GM23338 (cell line): Measurements from ENCODE around the gene ASAP2. TPM values are rescaled to one million over a fixed set of nuclear protein-coding genes. Genes with fewer than 3 reads are reported as not detected.

Source experiments
- ATAC-seq: fragments of 200-7000 bp; cut with Tn5 transposase; 3 replicates; pipeline ENCODE4 v1.9.1; 2020
- DNase-seq: peaks from one replicate; pipeline ENCODE4 v3.0.0-alpha.2; 2015; ENCODE audit warnings: low spot score
- H2AFZ ChIP-seq: fragments of 200-600 bp; sonication (generic); 2 replicates; pipeline ENCODE4 v1.8.0; 2016; ENCODE audit warnings: antibody characterized with exemption, mild to moderate bottlenecking, moderate library complexity
- H3F3A ChIP-seq: fragments of 200-600 bp; sonication (generic); replicated peaks from 2 replicates; pipeline ENCODE4 v1.8.0; 2017; ENCODE audit warnings: antibody characterized with exemption, mixed run types, low read depth
- H3K27ac ChIP-seq: fragments of 200-600 bp; sonication (generic); 2 replicates; pipeline ENCODE4 v1.6.1; 2016; ENCODE audit warnings: low read depth
- H3K27me3 ChIP-seq: fragments of 200-600 bp; sonication (generic); 2 replicates; pipeline ENCODE4 v1.8.0; 2016; ENCODE audit warnings: mild to moderate bottlenecking, mixed run types, moderate library complexity; ENCODE audit not compliant: insufficient read depth
- H3K36me3 ChIP-seq: fragments of 200-600 bp; sonication (generic); 2 replicates; pipeline ENCODE4 v1.8.0; 2016; ENCODE audit warnings: mild to moderate bottlenecking; ENCODE audit not compliant: insufficient read depth
- H3K4me1 ChIP-seq: fragments of 200-600 bp; sonication (generic); 2 replicates; pipeline ENCODE4 v1.8.0; 2016; ENCODE audit warnings: mild to moderate bottlenecking, moderate library complexity; ENCODE audit not compliant: insufficient read depth
- H3K4me2 ChIP-seq: fragments of 200-600 bp; sonication (generic); 2 replicates; pipeline ENCODE4 v1.7.1; 2017; ENCODE audit warnings: mixed run types
- H3K4me3 ChIP-seq: fragments of 200-600 bp; sonication (generic); 2 replicates; pipeline ENCODE4 v1.6.1; 2016; ENCODE audit warnings: mixed run types
- H3K79me2 ChIP-seq: fragments of 200-600 bp; sonication (generic); replicated peaks from 2 replicates; pipeline ENCODE4 v1.8.0; 2017; ENCODE audit warnings: mild to moderate bottlenecking; ENCODE audit not compliant: insufficient read depth
- H3K9me2 ChIP-seq: fragments of 200-600 bp; sonication (generic); 2 replicates; pipeline ENCODE4 v1.8.0; 2017; ENCODE audit not compliant: insufficient read depth
- H4K20me1 ChIP-seq: fragments of 200-600 bp; sonication (generic); replicated peaks from 2 replicates; pipeline ENCODE4 v1.8.0; 2017; ENCODE audit warnings: mild to moderate bottlenecking; ENCODE audit not compliant: insufficient read depth
- H3K27ac Mint-ChIP-seq: 2 replicates; pipeline ENCODE4 v1.8.0; 2020; ENCODE audit warnings: inconsistent platforms, mild to moderate bottlenecking, moderate library complexity, mixed read lengths
- H3K27me3 Mint-ChIP-seq: 3 replicates; pipeline ENCODE4 v1.8.0; 2022; ENCODE audit warnings: low read depth, mild to moderate bottlenecking, moderate library complexity, mixed read lengths, inconsistent platforms; ENCODE audit not compliant: insufficient read depth, poor library complexity
- H3K36me3 Mint-ChIP-seq: 3 replicates; pipeline ENCODE4 v1.8.0; 2021; ENCODE audit warnings: low read depth, mild to moderate bottlenecking, inconsistent platforms, moderate library complexity, mixed read lengths
- H3K4me1 Mint-ChIP-seq: 3 replicates; pipeline ENCODE4 v1.8.0; 2020; ENCODE audit warnings: mild to moderate bottlenecking, inconsistent platforms, mixed read lengths
- H3K4me3 Mint-ChIP-seq: 3 replicates; pipeline ENCODE4 v1.8.0; 2021; ENCODE audit warnings: moderate library complexity, mild to moderate bottlenecking, inconsistent platforms, mixed read lengths
- H3K9me3 Mint-ChIP-seq: 3 replicates; pipeline ENCODE4 v1.8.0; 2020; ENCODE audit warnings: moderate library complexity, mild to moderate bottlenecking, inconsistent platforms, mixed read lengths
- CREB1 ChIP-seq: fragments of 250-450 bp; sonication (Bioruptor Pico); IDR thresholded peaks from 2 replicates; pipeline ENCODE4 v1.5.0; 2020; ENCODE audit warnings: low read depth, mild to moderate bottlenecking, moderate library complexity
- CTCF ChIP-seq, 2 experiments: fragments of 200-600 bp in 1 of 2; sonication (generic) in 1 of 2; conservative IDR thresholded peaks; 2 replicates each; pipeline versions ENCODE4 v1.5.1 to v1.6.1; 2016 to 2017; ENCODE audit warnings: antibody characterized with exemption in 2 of 2, low read depth in 2 of 2, mild to moderate bottlenecking in 2 of 2, moderate library complexity in 1 of 2
- ETS1 ChIP-seq: IDR thresholded peaks from 2 replicates; pipeline ENCODE4 v1.6.1; 2016; ENCODE audit warnings: antibody characterized with exemption
- EZH2phosphoT487 ChIP-seq: fragments of 200-600 bp; sonication (generic); IDR thresholded peaks from one replicate; pipeline ENCODE4 v1.8.1; 2018; ENCODE audit warnings: antibody characterized with exemption; ENCODE audit not compliant: unreplicated experiment
- JUNB ChIP-seq: IDR thresholded peaks from one replicate; pipeline ENCODE4 v1.6.1; 2016; ENCODE audit warnings: antibody characterized with exemption; ENCODE audit not compliant: unreplicated experiment
- POLR2AphosphoS5 ChIP-seq: IDR thresholded peaks from 2 replicates; pipeline ENCODE4 v1.6.1; 2016; ENCODE audit warnings: antibody characterized with exemption, low read depth
- REST ChIP-seq: IDR thresholded peaks from one replicate; pipeline ENCODE4 v1.6.1; 2018; ENCODE audit warnings: antibody characterized with exemption; ENCODE audit not compliant: unreplicated experiment
- STAT1 ChIP-seq: IDR thresholded peaks from one replicate; pipeline ENCODE4 v1.6.1; 2016; ENCODE audit warnings: antibody characterized with exemption; ENCODE audit not compliant: unreplicated experiment
- ZNF114 ChIP-seq: fragments of 250-450 bp; sonication (Bioruptor Pico); IDR thresholded peaks from 2 replicates; pipeline ENCODE4 v1.5.0; 2020; ENCODE audit warnings: mild to moderate bottlenecking, moderate library complexity
- ZNF331 ChIP-seq: fragments of 250-450 bp; sonication (Bioruptor Pico); IDR thresholded peaks from 2 replicates; pipeline ENCODE4 v1.5.0; 2020; ENCODE audit warnings: low read depth, mild to moderate bottlenecking, moderate library complexity
- ZNF462 ChIP-seq: fragments of 250-450 bp; sonication (Bioruptor Pico); IDR thresholded peaks from 2 replicates; pipeline ENCODE4 v1.5.0; 2020; ENCODE audit warnings: mild to moderate bottlenecking, moderate library complexity
- polyA plus RNA-seq: library from polyadenylated mRNA; unstranded; fragments of >200 nt; fragmentation: Nextera tagmentation; extraction: Ambion mirVana; gene quantifications from 2 replicates; pipeline ENCODE4 v1.2.1, GENCODE V29; 2016
- total RNA-seq: library from RNA; depleted of rRNA; stranded (reverse); fragments of >200 nt; shearing (Covaris generic); gene quantifications from 2 replicates; pipeline ENCODE4 v1.2.3, GENCODE V29; 2014

Gene ASAP2
- total and polyA plus RNA-seq, 2 experiments from 2014 or later: 2.6 to 15.6 TPM

- TF ChIP-seq ZNF462 (CRISPR knock-in tag) (no peak), ETS1 (no peak), CREB1 (no peak), JUNB (no peak), STAT1 (no peak), EZH2phosphoT487 (no peak)
These were observed 13.9 kb upstream of the ASAP2 start (continued) for GRCh38 chr2:9192712-9193111.

- no peaks in the 10 kb centered on the region for H3K27me3 ChIP-seq
- H2AFZ ChIP-seq: no peak overlapping the region
- H3K4me2 ChIP-seq: no peak overlapping the region
- no peaks in the 10 kb centered on the region; the same call in 1 of the 2 replicates for H3K9me2 ChIP-seq
- 0 out of 2 replicates have a peak, but pooled peaks cover 5% of the 10 kb centered on the region for H3K4me1 ChIP-seq
- no peaks in the 10 kb centered on the region for H3K79me2 ChIP-seq
- Mint-ChIP-seq H3K4me1 (peaks cover 11% of the 10 kb centered on the region), H3K27ac (no peak overlapping the region), H3K9me3 (no peaks in the 10 kb centered on the region), H3K36me3 (no peaks in the 10 kb centered on the region), H3K4me3 (no peak overlapping the region), H3K27me3 (peaks cover 5% of the 10 kb centered on the region)
- ATAC-seq (no peak), DNase-seq (no peak)
- no peaks in the 10 kb centered on the region for H3K36me3 ChIP-seq
- no peak overlapping the region for H3K27ac ChIP-seq
- no peaks in the 10 kb centered on the region for H3F3A ChIP-seq
- no peak overlapping the region for H3K4me3 ChIP-seq
- no peaks in the 10 kb centered on the region for H4K20me1 ChIP-seq
- TF ChIP-seq ZNF114 (CRISPR knock-in tag) (no peak), POLR2AphosphoS5 (no peak), CTCF (conservative IDR thresholded peaks at IDR 0.05; ENCODE audit: low read depth in 2 of 2) (no peak), STAT1 (no peak), ZNF331 (CRISPR knock-in tag) (no peak), ETS1 (no peak), REST (no peak), JUNB (no peak)
These were observed 12.3 kb upstream of the ASAP2 start for GRCh38 chr2:9194352-9194751.
